ENCODE data around the gene PER3. TPM values are rescaled to one million over a fixed set of nuclear protein-coding genes. Genes with fewer than 3 reads are reported as not detected.

The PER3 gene
- total and polyA plus RNA-seq, 2 of the 8 experiments (the other 6 are each of a cell fraction or from before 2014, with no cell fraction given) = 8.3 to 9.3 TPM

DNA sequence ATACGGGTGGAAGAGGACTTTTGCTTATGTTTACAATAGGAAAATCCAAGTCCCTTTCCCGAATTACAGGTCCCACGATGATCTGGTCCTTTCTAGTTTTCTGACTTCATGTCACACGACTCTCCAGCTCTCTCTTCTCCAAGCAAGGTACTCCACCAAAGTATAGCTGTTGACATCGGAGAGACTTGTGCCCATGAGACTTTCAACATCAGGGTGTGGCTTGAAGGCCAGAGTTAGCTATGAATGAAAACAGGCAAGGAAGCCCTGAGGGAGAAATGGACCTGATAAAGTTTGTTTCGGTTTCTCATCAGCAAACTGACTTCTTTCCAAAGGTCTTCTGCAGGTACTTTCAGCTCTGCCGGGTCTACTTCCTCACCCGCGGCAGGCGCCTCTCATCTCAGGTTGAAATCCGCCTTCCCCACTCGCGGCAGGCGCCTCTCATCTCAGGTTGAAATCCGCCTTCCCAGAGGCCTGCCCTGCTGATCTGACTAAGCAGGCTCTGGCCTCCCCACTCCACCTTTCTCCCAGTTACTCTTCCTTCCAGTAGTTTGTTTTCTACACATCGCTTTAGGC, 2.1 kb upstream of the PER3 start:
- Histone ChIP-seq H3K23ac (ENCODE audit: insufficient read length) (no peak overlapping the region), H3K27ac (ENCODE audit: low read depth, low read length) (no peak overlapping the region), H2BK12ac (ENCODE audit: low read depth, low read length) (no peak overlapping the region), H2AK5ac (ENCODE audit: low read depth, low read length) (no peak overlapping the region), H4K5ac (ENCODE audit: insufficient read length, low read depth, low read length) (no peak overlapping the region), H4K8ac (ENCODE audit: extremely low read depth, insufficient read depth, low read length) (no peak overlapping the region), H3K14ac (ENCODE audit: insufficient read length) (no peak overlapping the region), H3K56ac (replicated peaks; ENCODE audit: insufficient read length, low read depth, low read length) (no peak overlapping the region), H2BK5ac (ENCODE audit: low read depth, low read length) (no peak overlapping the region), H2BK20ac (ENCODE audit: low read length) (no peak overlapping the region), H2BK120ac (replicated peaks; ENCODE audit: low read depth, low read length) (no peak overlapping the region), H2BK15ac (ENCODE audit: low read length) (no peak overlapping the region), H3K4ac (replicated peaks; ENCODE audit: insufficient read length, low read depth, low read length) (no peak overlapping the region), H3K23me2 (ENCODE audit: low read depth, low read length) (peaks cover 2% of the 10 kb centered on the region; the same call in 1 of the 2 replicates), H3K79me2 (ENCODE audit: control insufficient read depth in 1 of 2, insufficient read depth in 2 of 2, low read length in 2 of 2) (no peaks in the 10 kb centered on the region), H3K4me2 (ENCODE audit: insufficient read depth in 1 of 2, low read depth in 2 of 2, low read length in 2 of 2) (no peak overlapping the region; a peak in 1 of 4 replicates), H4K20me1 (replicated peaks in 1 of 2; ENCODE audit: control insufficient read depth in 1 of 2, insufficient read depth in 2 of 2, low read length in 2 of 2) (peaks cover 0 to 2% of the 10 kb centered on the region in 2 experiments), H3K4me3 (ENCODE audit: extremely low read depth in 1 of 4, insufficient read depth in 2 of 4, low read depth in 3 of 4, low read length in 4 of 4) (no peak overlapping the region), H2AFZ (ENCODE audit: low read length) (no peak overlapping the region), H3K9me3 (ENCODE audit: insufficient read depth in 2 of 2, low read depth in 1 of 2, low read length in 1 of 2) (peaks cover 0 to 6% of the 10 kb centered on the region in 2 experiments; a peak in 1 of 4 replicates), H3K79me1 (ENCODE audit: low read depth, low read length) (no peaks in the 10 kb centered on the region; the same call in 1 of the 2 replicates), H4K91ac (replicated peaks; ENCODE audit: insufficient read length, low read length) (no peak overlapping the region), H3K4me1 (replicated peaks in 1 of 4; ENCODE audit: control insufficient read depth in 3 of 4, insufficient read depth in 4 of 4, low read length in 3 of 4) (peaks cover 0 to 6% (median 0%) of the 10 kb centered on the region in 4 experiments; a peak in 2 of 7 replicates), H3K9ac (replicated peaks in 1 of 4; ENCODE audit: extremely low read depth in 1 of 4, low read depth in 3 of 4, low read length in 3 of 4) (no peak overlapping the region), H3K36me3 (ENCODE audit: control insufficient read depth in 2 of 4, insufficient read depth in 4 of 4, low read length in 3 of 4) (peaks cover 4 to 50% (median 28%) of the 10 kb centered on the region in 4 experiments; a peak in 7 of 8 replicates), H3K27me3 (replicated peaks in 1 of 4; ENCODE audit: control insufficient read depth in 3 of 4, extremely low read depth in 1 of 4, insufficient read depth in 3 of 4, low read length in 3 of 4) (peaks cover 0 to 8% (median 7%) of the 10 kb centered on the region in 4 experiments; a peak in 5 of 7 replicates), H3K18ac (ENCODE audit: extremely low read depth, low read length) (no peak overlapping the region)
- ChIA-PET CTCF (ENCODE audit: partially characterized antibody) (interaction anchor here (1.8 kb wide), 1 partner anchor 113 kb away, joined by 7 read pairs; no protein-coding TSS in a partner anchor), POLR2A (ENCODE audit: partially characterized antibody) (interaction anchor here (0.9 to 1.7 kb wide), 3 partner anchors 8 to 589 kb away, joined by 3 to 8 read pairs (median 3); partner anchors contain the start of gene VAMP3)
- WGBS, 2 experiments (ENCODE audit: extremely low coverage in 1 of 2, insufficient coverage in 1 of 2, insufficient read length in 1 of 2, insufficient replicate concordance in 2 of 2, low coverage in 1 of 2, low lambda C conversion rate in 2 of 2, missing lambda C conversion rate in 1 of 2) = 89% methylated on average over 16 of the region's 16 CpGs; no CpG with 5 or more reads in 1 of the 2 experiments
- FAIRE-seq (no peak), DNase-seq (ENCODE audit: low read depth in 1 of 2, low spot score in 2 of 2) (no peak)
- TF ChIP-seq SP1 (IDR thresholded peaks at IDR 0.05; ENCODE audit: low read depth, low read length) = no peak
- no peak for TF ChIP-seq SAP30 (IDR thresholded peaks at IDR 0.05; ENCODE audit: insufficient read depth, insufficient replicate concordance, low read length)
- no peak for TF ChIP-seq GABPA (IDR thresholded peaks at IDR 0.05; ENCODE audit: borderline replicate concordance, insufficient read depth, low read length)
- TF ChIP-seq RAD21 (IDR thresholded peaks at IDR 0.05 in 1 of 2, conservative IDR thresholded peaks at IDR 0.05 in 1 of 2; ENCODE audit: low read depth in 2 of 2, low read length in 2 of 2) = no peak
- no peak for TF ChIP-seq EGR1 (IDR thresholded peaks at IDR 0.05; ENCODE audit: borderline replicate concordance, low read depth, low read length)
- TF ChIP-seq, protein P1, sequence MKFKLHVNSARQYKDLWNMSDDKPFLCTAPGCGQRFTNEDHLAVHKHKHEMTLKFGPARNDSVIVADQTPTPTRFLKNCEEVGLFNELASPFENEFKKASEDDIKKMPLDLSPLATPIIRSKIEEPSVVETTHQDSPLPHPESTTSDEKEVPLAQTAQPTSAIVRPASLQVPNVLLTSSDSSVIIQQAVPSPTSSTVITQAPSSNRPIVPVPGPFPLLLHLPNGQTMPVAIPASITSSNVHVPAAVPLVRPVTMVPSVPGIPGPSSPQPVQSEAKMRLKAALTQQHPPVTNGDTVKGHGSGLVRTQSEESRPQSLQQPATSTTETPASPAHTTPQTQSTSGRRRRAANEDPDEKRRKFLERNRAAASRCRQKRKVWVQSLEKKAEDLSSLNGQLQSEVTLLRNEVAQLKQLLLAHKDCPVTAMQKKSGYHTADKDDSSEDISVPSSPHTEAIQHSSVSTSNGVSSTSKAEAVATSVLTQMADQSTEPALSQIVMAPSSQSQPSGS (IDR thresholded peaks at IDR 0.05; ENCODE audit: low read length) = no peak
- no peak for TF ChIP-seq FOSL1 (IDR thresholded peaks at IDR 0.05; ENCODE audit: insufficient read depth, low read depth, low read length)
- no peak for TF ChIP-seq SP2 (IDR thresholded peaks at IDR 0.05; ENCODE audit: low read length)
- TF ChIP-seq EP300 (IDR thresholded peaks at IDR 0.05; ENCODE audit: borderline replicate concordance in 1 of 2, low read depth in 2 of 2, low read length in 2 of 2) = no peak

All from H1 (cell line).